MCF 10A (cell line): Measurements from ENCODE around the gene THOC2. TPM values are rescaled to one million over a fixed set of nuclear protein-coding genes. Genes with fewer than 3 reads are reported as not detected.
A peak's percentile ranks its signal among the peaks of the same experiment; 100 is the strongest.

Source experiments
- BruUV-seq: library from RNA; stranded (reverse); fragments of 400-500 nt; replicated peaks from 2 replicates; lab custom pipeline; 2021; lab: Mats Ljungman, UMichigan
- CTCF ChIA-PET: fragments of 300-600 bp; sonication (Branson Sonifier 250); formaldehyde crosslinking; extraction: SDS; loops from one replicate; lab custom pipeline; 2021; ENCODE audit warnings: antibody characterized with exemption, inconsistent platforms; lab: Yijun Ruan, JAX
- POLR2A ChIA-PET: fragments of 300-600, 350-650 bp; sonication (Branson Sonifier 250); formaldehyde crosslinking; extraction: SDS; loops from one replicate; lab custom pipeline; 2020; ENCODE audit warnings: antibody characterized with exemption, inconsistent platforms; lab: Yijun Ruan, JAX
- DNase-seq: peaks from one replicate; pipeline ENCODE4 v3.0.0-alpha.2; 2018; ENCODE audit not compliant: unreplicated experiment
- H3K27ac Mint-ChIP-seq: one replicate; pipeline ENCODE4 v1.8.0; 2022; ENCODE audit warnings: mild to moderate bottlenecking, low read depth, mixed read lengths; ENCODE audit not compliant: unreplicated experiment
- H3K27me3 Mint-ChIP-seq: one replicate; pipeline ENCODE4 v1.8.0; 2022; ENCODE audit warnings: mixed read lengths; ENCODE audit not compliant: insufficient read depth, unreplicated experiment
- H3K36me3 Mint-ChIP-seq: one replicate; pipeline ENCODE4 v1.8.0; 2022; ENCODE audit warnings: mild to moderate bottlenecking, moderate library complexity, mixed read lengths; ENCODE audit not compliant: insufficient read depth, unreplicated experiment
- H3K4me1 Mint-ChIP-seq: one replicate; pipeline ENCODE4 v1.8.0; 2022; ENCODE audit warnings: mixed read lengths; ENCODE audit not compliant: insufficient read depth, unreplicated experiment
- H3K4me3 Mint-ChIP-seq: one replicate; pipeline ENCODE4 v1.8.0; 2022; ENCODE audit warnings: mild to moderate bottlenecking, moderate library complexity, mixed read lengths; ENCODE audit not compliant: unreplicated experiment
- H3K9me3 Mint-ChIP-seq: one replicate; pipeline ENCODE4 v1.8.0; 2022; ENCODE audit warnings: mixed read lengths; ENCODE audit not compliant: unreplicated experiment
- intact Hi-C: fragments of 100-400 bp; cut with micrococcal nuclease; formaldehyde crosslinking; loops from 2 replicates; pipeline ENCODE4 v1.14.1; 2022
- total RNA-seq: library from RNA; stranded (reverse); gene quantifications from 2 replicates; pipeline ENCODE4 v1.2.3, GENCODE V29; 2022
- TF ChIP-seq, protein P1 (sequence below): fragments of 200-600 bp; IDR thresholded peaks from one replicate; pipeline ENCODE4 v1.8.0; 2022; ENCODE audit warnings: antibody characterized with exemption, mild to moderate bottlenecking; ENCODE audit not compliant: unreplicated experiment

Gene THOC2
- total RNA-seq, 1 experiment from 2014 or later = 75.4 TPM

DNA sequence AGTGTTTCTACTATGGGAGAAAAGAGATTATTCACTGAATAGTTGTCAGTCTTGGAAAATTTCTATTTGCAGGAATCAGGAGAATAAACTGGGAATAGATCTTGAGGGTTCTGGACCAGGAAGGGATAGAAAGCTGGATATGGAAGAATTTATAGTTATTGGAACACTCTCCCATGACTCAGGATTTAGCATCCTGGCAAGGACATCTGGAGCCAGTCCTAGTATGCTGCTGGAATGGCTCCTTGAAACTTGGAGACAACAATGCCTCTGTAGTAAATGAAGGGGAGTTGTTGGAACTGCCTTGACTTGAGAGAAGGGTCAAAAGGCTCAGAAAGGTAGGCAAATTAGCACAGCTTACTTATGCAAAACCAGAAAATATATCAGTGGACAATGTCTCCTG is 23.5 kb upstream of the THOC2 start:
- ChIA-PET CTCF (interaction anchor here (0.7 to 1.1 kb wide), 2 partner anchors 8 to 77 kb away, joined by 3 to 7 read pairs; no protein-coding TSS in a partner anchor), POLR2A (no interaction called here)
- Mint-ChIP-seq H3K9me3 (no peaks in the 10 kb centered on the region), H3K27ac (peak overlapping the region; percentile 43), H3K4me1 (no peaks in the 10 kb centered on the region), H3K36me3 (no peaks in the 10 kb centered on the region), H3K4me3 (no peak overlapping the region), H3K27me3 (no peaks in the 10 kb centered on the region)
- BruUV-seq = no TSS peak
- TF ChIP-seq, protein P1, sequence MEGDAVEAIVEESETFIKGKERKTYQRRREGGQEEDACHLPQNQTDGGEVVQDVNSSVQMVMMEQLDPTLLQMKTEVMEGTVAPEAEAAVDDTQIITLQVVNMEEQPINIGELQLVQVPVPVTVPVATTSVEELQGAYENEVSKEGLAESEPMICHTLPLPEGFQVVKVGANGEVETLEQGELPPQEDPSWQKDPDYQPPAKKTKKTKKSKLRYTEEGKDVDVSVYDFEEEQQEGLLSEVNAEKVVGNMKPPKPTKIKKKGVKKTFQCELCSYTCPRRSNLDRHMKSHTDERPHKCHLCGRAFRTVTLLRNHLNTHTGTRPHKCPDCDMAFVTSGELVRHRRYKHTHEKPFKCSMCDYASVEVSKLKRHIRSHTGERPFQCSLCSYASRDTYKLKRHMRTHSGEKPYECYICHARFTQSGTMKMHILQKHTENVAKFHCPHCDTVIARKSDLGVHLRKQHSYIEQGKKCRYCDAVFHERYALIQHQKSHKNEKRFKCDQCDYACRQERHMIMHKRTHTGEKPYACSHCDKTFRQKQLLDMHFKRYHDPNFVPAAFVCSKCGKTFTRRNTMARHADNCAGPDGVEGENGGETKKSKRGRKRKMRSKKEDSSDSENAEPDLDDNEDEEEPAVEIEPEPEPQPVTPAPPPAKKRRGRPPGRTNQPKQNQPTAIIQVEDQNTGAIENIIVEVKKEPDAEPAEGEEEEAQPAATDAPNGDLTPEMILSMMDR = no peak
- no peak for DNase-seq
- intact Hi-C loops = no loop called here

DNA sequence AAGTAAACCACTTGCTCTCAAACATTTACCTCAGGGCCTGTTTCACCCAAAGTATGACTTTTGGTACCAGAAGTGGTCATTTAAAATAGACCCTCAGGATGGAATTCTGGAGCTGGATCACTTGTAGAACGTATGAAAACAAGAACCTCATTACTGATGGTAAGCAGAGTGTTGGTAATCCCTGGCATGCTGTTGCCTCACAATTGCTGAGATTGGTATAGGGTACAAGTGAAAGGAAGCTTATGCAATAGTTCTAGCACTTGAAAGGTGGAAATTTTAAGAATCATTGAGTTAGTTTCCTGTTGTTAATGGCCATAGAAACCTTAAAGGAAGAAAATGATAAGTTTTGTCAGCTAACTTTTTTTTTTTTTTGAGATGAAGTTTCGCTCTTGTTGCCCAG is 22.3 kb upstream of the THOC2 start:
- Mint-ChIP-seq H3K27ac (no peak overlapping the region), H3K36me3 (no peaks in the 10 kb centered on the region), H3K27me3 (no peaks in the 10 kb centered on the region), H3K4me1 (no peaks in the 10 kb centered on the region), H3K4me3 (no peak overlapping the region), H3K9me3 (no peaks in the 10 kb centered on the region)
- intact Hi-C loops = no loop called here
- TF ChIP-seq, protein P1 = no peak
- POLR2A ChIA-PET = interaction anchor here (0.6 kb wide), 1 partner anchor 1491 kb away, joined by 4 read pairs; no protein-coding TSS in a partner anchor
- CTCF ChIA-PET = interaction anchor here (1.1 kb wide), 1 partner anchor 78 kb away, joined by 3 read pairs; no protein-coding TSS in a partner anchor
- no TSS peak for BruUV-seq
- DNase-seq = no peak

DNA sequence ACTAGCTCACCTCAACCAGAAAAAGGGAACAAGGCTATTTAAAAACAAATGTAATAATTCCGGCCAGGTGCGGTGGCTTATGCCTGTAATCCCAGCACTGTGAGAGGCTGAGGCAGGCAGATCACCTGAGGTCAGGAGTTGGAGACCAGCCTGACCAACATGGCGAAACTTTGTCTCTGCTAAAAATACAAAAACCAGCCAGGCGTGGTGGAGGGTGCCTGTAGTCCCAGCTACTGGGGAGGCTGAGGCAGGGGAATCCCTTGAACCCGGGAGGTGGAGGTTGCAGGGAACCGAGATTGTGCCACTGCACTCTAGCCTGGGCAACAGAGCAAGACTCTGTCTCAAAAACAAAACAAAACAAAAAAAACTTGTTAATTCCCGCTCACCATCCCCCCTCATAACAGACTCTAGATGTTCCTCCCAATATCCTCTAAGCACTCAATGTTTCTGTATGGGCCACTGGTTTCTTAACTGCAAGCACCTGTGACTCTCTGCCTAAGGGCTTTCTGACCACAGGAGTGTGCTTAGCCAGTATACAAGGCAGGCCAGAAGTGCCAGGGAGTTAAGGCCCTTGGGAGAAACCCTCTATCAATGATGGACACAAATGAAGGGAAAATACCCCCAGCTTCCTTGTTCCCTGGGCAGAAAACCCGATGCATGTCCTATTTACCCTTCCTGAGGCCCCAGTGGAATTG is 21.0 kb upstream of the THOC2 start:
- Mint-ChIP-seq H3K4me1 (no peaks in the 10 kb centered on the region), H3K4me3 (no peak overlapping the region), H3K27ac (no peak overlapping the region), H3K27me3 (no peaks in the 10 kb centered on the region), H3K9me3 (no peaks in the 10 kb centered on the region), H3K36me3 (no peaks in the 10 kb centered on the region)
- intact Hi-C loops = no loop called here
- DNase-seq = no peak
- TF ChIP-seq, protein P1 = no peak
- ChIA-PET CTCF (interaction anchor here (0.6 to 1.3 kb wide), 4 partner anchors 18 to 303 kb away, joined by 3 to 5 read pairs (median 3); no protein-coding TSS in a partner anchor), POLR2A (no interaction called here)
- BruUV-seq = no TSS peak

DNA sequence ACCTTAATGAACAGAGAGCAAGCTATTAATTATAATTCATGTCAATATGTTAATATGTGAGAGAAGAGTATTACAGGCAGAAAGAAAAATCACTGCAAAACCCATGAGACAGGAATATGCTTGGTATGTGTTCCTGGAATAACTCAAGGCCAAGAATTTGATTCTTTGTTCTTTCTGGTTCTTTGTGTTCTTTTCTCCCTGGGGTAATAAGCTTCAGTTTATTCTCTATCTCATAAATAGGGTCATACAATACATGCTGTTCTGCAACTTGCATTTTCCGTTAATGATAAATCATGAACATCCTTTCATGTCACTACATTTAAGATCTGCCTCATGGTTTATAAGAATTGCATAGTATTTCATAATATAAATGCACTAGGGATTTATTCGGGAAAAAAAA is 16.8 kb upstream of the THOC2 start:
- ChIA-PET POLR2A (no interaction called here), CTCF (no interaction called here)
- DNase-seq = no peak
- intact Hi-C loops = no loop called here
- no peak overlapping the region for H3K4me3 Mint-ChIP-seq
- no peaks in the 10 kb centered on the region for H3K4me1 Mint-ChIP-seq
- no peaks in the 10 kb centered on the region for H3K9me3 Mint-ChIP-seq
- H3K27me3 Mint-ChIP-seq = no peaks in the 10 kb centered on the region
- BruUV-seq = no TSS peak
- no peak overlapping the region for H3K27ac Mint-ChIP-seq
- TF ChIP-seq, protein P1 = no peak
- no peaks in the 10 kb centered on the region for H3K36me3 Mint-ChIP-seq
